ENCODE data around the gene FBXO28. TPM values are rescaled to one million over a fixed set of nuclear protein-coding genes. Genes with fewer than 3 reads are reported as not detected.

The FBXO28 gene
- total RNA-seq, 1 donor from 2014 or later, result 31.8 TPM

DNA sequence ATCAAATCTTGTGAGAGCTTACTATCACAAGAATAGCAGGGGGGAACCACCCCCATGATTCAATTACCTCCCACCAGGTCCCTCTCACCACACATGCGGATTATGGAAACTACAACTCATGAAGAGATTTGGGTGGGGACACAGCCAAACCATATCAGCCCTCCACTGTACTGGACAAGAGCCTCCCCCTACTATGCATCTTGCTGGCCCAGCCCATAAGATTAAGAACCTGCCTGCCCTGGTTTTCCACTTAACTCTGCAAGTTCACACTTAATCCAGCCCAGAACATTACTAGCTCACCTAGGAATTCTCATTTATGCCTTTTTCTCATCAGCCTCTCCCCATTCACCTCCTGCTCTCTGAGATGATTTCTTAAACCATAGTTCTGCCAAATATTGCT is 18.0 kb upstream of the FBXO28 start:
- DNase-seq (ENCODE audit: low spot score), result no peak

DNA sequence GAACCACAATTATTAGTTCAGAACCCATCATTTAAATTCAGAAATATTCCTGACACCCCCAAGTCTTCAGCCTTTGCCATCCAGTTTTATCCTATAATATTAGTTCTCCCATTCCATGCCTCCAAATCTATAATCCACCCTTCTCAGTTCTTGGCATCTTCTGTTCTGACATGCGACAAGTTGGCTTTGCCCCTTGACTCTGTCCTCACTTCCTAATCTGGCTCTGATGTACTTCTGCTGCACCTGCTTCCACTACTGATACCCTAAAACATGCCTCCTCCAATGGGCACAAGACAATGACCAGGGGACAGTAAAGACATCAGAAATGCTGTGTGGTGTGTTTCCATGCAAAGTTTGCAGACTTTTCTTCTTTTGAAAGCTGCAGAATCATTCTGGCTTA is 17.1 kb upstream of the FBXO28 start:
- DNase-seq (ENCODE audit: low spot score), result no peak

DNA sequence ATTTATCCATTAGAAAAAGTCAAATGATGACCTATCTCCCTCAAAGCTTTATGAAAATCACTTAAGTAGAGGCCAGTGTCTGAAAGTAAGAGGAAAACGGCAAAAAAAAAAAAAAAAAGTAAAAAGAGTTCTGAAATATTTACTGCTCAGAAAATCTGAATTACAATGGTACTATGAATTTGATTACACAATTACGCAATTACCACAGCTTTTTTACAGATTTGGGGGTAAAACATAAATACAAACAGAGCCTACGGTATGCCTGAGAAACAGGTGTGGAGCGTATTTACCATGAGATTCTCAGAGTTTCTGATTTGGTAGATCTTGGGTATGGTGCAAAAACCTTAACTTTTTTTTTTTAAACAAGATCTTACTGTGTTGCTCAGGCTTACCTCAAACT is 15.9 kb upstream of the FBXO28 start:
- DNase-seq (ENCODE audit: low spot score), result no peak

DNA sequence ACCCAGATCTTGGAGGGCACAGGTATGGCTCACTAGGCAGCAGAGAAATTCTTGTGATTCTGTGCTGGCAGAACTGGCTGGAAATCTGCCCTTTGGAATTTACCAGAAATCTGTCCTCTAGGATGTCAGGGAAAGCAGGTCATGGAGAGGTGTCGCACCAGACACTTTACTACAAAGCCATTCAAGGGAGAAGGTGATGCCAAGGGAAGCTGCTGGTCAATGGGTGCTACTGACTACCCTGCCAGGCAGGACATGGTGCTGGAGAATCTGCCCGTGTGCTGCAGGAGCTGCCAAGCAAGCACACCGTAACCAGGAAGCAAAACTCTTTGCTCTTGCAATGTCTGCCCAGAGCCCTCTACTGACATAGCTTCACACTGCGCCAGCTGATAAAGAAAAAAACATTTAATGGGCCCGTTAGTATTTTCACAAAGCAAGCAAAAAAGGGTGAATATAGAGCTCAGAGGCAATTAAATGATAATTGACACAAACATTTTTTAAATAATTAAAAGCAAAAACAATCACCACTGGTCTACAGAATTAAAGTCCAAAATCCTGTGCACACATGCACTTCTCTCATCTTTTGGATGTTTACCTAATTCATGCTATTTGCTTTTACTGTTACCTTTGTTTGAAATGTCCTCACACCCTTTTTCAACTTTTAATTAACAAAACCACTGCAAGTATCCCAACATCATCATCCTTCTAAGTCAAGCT is 7.2 kb upstream of the FBXO28 start:
- no peak for DNase-seq (ENCODE audit: low spot score)

DNA sequence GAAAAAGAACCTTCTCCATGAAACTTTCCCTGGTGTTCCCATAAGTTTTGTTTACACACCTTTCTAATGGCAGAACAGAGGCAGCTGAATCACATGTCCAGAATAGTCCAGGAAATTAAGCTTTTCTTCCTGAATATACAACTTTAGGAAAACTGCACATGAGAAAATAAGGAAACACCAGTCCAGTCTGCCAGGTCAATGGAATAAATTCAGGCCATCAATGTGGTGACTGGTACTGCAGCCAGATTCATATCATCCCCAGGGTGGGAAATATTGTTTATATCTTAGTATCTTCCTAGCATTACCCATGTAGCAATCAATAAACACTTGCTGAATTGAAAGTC is 6.7 kb upstream of the FBXO28 start:
- DNase-seq (ENCODE audit: low spot score), result no peak

DNA sequence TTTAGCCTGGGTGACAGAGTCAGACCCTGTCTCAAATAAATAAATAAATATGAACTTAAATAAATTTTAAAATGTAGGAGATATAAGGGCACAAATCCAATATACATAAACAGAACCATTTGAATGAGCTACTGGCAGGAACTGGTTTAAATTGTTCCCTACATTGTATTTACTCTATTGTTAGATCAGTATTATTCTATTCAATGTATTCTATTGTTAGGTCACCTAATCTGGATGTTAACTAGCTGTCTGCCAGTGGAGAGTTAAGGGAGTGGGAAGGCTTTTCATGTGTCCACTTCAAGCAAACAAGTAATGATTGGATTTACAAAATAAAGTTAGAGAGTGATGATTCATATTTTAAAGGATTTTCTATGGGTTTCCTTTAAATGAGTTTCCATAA is 4.9 kb upstream of the FBXO28 start:
- DNase-seq (ENCODE audit: low spot score), result no peak

DNA sequence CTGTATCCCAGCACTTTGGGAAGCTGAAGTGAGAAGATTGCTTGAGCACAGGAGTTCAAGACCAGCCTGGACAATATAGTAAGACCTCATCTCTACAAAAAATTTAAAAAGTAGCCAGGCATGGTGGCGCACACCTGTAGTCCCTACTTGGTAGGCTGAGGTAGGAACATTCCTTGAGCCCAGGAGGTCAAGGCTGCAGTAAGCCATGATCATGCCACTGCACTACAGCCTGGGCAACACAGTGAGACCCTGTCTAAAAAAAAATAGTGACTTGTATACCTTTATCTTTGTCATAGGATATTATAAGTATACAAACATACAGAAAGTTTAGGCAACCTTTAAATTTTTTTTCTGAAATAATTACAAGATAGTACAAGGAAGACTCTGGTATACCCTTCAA is 3.9 kb upstream of the FBXO28 start:
- DNase-seq (ENCODE audit: low spot score), result no peak

DNA sequence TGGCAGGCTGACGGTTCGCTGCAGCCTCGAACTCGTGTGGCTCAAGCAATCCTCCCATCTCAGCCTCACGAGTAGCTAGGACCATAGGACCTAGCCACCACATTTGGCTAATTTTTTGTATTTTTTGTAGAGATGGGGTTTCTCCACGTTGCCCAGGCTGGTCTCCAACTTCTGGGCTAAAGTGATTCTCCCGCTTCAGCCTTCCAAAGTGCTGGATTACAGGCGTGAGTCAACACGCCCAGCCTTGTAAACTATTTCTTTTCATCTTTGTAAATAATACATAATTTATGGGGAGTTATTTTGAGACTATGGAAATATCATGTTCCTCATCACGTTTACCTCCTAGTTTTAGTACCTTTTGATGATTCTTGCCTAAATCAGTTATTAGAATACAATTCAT is 906 bp upstream of the FBXO28 start:
- DNase-seq (ENCODE audit: low spot score), result no peak

DNA sequence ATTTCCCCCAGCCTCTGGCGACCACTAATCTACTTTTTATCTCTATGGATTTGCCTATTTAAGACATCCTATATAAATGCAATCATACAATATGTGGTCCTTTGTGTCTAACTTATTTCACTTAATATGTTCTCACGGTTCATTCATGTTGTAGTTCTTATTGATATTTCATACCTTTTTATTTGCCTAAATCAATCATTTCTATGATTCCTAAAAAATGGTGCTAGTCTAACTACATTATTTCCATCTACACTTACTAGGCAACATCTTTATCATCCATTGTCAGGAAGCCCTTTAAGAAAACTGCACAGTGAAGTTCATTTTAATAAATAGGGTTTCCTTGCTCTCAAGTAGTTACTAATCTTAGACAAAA is 380 bp upstream of the FBXO28 start:
- no peak for DNase-seq (ENCODE audit: low spot score)

DNA sequence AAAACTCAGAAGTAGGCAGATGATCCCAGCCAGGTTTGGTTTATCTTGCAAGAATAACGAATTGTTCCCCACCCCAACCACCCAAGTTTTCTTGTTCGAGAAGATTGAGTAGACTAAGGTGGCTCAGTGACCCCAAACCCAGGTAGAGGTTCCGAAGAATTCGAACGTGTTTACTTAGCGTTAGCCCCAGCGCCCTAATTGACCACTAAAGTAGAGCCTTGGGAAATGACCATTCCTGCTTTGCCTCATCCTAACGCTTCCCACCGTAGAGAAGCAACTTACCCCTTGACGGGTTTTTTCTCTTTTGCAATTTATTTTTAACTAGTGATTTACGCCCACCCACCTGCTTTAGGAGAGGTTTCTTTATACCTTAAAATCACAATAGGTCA is 870 bp downstream of the FBXO28 start:
- no peak for DNase-seq (ENCODE audit: low spot score)

DNA sequence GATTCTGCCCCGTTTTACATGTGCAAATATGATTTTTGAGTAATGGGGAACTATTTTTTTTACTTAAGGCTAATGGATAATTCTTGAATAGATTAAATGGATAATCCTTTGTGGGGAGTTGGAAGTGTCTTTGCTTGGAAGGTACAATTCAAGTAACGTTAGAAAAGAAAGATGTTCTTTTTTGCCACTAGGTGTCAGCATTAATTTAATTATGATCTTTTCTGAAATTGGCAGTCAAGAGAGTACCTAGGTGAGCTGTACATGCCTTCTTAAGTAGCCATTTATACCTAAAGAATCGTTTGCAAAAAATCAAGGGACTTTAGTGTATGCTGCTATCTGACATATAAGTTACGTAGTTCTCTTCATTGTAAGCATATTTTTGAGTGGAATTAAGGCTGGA is 2.2 kb downstream of the FBXO28 start:
- no peak for DNase-seq (ENCODE audit: low spot score)

DNA sequence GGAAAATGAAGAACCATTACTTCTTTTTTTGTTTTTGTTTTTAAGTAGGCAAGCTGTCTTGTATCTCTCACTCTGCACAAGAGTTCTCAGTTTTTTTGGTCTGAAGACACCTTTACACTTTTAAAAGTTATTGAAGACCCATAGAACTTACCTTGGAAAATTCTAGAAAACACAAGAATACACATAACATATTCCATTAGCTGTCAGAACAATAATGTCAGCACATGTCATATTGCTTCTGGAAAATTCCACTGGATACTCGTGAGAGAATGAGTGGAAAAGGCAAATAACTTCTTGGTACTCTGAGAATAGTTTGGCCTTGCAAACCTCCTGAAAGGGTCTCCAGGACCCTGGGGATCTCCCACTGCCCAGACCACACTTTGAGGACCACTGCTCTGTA is 4.8 kb downstream of the FBXO28 start:
- no peak for DNase-seq (ENCODE audit: low spot score)

DNA sequence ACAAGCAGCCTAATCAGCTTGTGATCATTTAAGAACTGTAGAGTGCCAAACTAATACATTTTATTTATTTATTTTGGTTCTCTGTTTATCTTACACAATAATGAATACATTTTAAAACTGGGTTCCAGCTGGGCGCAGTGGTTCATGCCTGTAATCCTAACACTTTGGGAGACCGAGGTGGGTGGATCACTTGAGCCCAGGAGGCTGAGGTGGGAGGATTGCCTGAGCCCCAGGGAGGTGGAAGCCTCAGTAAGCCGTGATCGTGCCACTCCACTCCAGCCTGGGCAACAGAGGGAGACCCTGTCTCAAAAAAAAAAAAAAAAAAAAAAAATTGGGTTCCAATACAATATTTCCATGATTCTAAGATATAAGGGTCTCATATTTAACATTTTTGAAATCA is 9.2 kb downstream of the FBXO28 start:
- DNase-seq (ENCODE audit: low spot score), result no peak

DNA sequence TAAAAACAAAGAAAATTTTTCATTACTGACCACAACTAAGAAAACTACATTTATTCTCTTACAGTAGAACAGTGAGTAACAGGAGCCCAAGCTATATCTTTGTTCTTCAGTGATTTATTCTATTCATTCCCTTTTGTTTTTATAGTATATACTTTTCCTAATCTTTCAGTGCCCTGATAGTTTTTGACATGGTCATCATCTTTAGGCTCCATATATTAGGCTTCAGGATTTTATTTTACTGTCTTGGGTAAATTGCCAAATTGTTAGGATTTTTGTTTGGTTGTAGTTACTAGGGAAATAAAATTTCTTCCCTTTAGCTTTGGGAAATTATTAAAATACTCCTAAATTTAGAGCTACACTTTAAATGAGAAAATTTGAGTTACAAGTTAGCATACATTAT is 10.3 kb downstream of the FBXO28 start:
- DNase-seq (ENCODE audit: low spot score), result no peak

DNA sequence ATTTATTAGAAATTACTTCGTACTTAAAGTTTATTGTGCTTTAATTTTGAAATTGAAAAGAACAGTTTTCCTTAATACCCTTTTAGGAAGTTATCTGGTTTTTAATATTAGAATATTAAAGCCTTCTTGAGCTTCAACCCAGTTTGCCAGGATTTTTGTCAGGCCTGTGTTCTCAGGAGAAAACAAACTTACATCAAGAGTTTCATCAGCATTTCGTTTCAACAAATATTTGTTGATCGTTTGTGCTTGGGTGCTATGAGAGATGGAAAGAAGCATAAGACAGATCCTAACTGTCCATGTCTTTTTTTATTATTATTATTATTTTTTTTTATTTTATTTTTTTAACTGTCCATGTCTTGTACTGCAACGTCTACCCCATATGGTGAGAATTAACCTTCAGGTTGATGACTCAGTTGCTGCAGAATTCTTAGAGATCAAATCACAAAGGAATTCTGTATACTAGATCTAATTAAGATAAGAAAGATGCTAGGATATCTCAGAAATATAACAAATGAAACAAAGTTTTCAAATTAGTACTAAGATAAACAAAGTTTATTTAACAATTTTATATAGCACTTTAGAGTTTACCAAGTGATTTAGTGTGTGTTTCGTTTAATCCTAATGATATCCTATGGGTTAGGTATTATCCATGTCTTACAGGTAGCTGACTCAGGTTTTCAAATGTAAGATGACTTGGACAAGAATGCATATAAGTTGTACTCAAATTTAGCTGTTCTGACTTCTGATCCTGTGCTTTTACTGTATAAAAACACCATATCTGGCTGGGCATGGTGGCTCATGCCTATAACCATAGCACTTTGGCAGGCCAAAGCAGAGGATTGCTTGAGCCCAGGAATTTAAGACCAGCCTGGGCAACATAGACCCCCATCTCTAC is 14.3 kb downstream of the FBXO28 start:
- DNase-seq (ENCODE audit: low spot score), result no peak

DNA sequence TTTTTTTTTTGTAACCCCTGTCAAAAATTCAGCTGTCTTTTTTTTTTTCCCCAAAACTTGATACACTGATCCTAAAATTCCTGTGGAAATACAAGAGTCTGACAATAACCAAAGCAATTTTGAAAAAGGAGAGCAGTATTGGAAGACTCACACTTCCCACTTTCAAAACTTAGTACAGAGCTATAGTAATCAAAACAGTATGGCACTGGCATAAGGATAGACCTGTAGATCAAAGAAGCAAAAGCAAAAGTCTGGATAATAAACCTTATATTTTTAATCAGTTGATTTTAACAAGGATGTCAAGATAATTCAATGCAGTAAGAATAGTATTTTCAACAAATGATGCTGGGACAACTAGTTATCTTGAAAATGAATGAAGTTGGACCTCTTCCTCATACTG is 17.3 kb downstream of the FBXO28 start:
- no peak for DNase-seq (ENCODE audit: low spot score)

DNA sequence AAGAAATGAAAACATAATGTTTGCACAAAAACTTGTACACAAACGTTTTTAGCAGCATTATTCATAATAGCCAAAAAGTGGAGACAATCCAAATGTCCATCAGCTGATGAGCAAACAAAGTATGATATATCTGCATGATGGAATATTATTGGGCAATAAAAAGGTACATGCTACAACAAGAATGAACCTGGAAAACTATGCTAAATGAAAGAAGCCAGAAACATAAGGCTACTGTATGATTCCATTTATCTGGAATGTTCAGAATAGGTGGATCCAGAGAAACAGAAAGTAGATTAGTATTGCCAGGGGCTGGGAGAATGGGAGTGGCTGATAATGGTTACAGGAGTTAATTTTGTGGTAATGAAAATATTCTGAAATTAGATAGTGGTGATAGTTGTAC is 19.0 kb downstream of the FBXO28 start:
- DNase-seq (ENCODE audit: low spot score), result no peak

DNA sequence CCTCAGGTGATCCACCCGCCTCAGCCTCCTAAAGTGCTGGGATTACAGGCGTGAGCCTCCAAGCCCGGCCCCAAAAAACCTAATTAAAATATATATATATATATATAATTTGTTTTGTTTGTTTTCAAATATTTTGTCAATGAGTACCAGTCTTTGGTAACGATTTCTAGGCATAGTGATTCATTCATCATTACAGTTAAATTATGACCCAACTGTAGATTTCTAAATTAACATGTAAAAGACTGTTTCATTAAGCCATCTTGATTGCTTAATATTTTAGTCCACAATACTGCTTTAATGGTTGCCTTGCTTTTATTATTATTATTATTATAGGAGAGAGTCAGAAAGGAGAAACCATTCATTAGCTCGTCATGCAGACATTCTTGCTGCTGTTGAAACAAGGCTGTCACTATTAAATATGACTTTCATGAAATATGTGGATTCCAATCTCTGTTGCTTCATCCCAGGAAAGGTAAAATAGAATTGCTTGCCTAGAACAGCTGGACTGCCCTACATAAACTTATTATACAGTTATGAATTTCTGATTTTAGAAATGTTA is 19.9 kb downstream of the FBXO28 start:
- no peak for DNase-seq (ENCODE audit: low spot score)

DNA sequence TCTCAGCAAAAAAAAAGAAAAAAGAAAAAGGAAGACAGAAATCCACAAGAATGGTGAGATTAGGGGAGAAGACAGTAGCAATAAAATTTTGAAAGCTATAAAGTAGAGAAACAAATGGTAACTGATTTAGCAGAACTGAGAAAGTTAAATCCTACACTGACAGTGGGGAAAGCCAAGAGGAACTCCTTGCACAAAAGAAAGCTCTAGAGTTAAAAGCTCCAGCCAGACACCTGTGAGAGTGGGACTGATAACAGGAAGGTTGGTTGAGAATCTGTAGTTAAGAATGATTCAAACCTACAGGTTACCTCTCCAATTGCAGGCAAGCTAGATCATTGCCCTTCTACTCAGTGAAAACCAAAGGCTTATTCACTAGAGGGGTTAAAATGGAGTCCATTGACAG is 23.6 kb downstream of the FBXO28 start:
- DNase-seq (ENCODE audit: low spot score), result no peak

DNA sequence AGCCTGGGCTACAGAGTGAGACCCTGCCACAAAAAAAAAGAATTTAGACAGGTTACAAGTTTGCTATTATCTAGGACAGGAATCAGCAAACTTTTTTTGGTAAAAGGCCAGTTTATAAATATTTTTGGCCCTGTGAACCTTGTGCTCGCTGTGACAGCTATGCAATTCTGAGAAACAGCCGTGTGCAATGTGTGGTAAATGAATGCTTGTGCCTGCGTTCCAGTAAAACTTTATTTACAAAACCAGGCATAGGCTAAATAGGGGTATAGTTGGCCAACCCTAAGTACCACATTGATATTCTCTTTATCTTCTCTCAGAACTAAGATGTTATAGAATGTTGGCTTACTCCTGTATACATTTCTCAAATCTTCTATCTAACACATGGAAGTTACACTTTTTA is 24.3 kb downstream of the FBXO28 start:
- DNase-seq (ENCODE audit: low spot score), result no peak

DNA sequence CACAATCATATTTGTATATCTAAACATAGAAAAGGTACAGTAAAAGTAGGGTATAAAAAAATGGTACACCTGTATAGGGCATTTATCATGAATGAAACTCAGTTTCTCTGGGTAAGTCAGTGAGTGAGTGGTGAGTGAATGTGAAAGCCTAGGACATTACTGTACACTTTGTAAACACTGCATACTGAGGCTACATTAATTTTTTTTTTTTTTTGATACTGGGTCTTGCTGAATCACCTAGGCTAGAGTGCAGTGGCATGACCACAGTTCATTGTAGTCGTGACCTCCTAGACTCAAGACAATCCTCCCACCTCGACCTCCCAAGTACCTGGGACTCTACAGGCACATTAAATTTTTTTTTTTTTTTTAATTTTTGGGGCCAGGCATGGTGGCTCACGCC is 27.8 kb downstream of the FBXO28 start:
- DNase-seq (ENCODE audit: low spot score), result no peak

DNA sequence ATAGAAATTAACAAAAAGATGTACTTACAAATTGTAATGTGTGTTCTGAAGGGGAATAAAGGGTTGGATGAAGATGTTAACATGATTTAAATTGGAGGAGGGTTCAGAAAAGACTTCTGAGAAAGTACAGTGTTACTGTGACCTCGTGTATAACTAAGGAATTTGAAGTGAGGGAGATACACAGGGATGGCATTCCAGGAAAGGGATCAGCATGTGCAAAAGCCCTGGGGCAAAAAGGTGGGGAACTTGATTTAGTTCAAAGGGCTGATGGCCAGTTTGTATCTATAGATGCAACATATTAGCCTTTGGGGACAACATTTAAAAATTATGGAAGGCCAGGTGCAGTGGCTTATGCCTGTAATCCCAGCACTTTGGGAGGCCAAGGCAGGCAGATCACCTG is 35.8 kb downstream of the FBXO28 start:
- DNase-seq (ENCODE audit: low spot score), result no peak

DNA sequence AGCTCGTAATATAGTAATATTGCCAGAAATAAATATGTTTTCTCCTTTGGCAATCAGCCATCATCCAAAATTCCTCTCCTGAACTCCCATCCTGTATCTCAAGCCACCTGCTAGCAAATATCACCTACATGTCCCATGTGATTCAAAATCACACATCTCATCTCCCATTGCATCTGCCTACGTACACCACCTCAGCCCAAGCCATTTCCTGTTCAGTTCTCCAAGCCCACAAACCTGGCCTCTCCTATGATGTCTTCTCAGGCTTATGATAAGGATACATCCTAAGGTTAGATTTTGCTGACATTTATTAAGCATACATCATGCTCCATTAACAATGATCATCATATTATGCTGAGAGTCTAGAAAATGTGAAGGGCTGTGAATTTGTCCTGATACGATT is 37.2 kb downstream of the FBXO28 start:
- DNase-seq (ENCODE audit: low spot score), result no peak
